Measurements from ENCODE around the gene ZNF18.

- TF ChIP-seq POLR2AphosphoS5 (IDR thresholded peaks at IDR 0.05; ENCODE audit: low read depth, low read length): no peak
- no peak for TF ChIP-seq POLR2A (IDR thresholded peaks at IDR 0.05; ENCODE audit: low read depth, low read length)
Observed at GRCh38 chr17:12041312-12041711, 44.0 kb upstream of the ZNF18 start.

All from GM12891 (cell line).